Testis (tissue), 5 donors: ENCODE results near the gene ERF. TPM values are rescaled to one million over a fixed set of nuclear protein-coding genes. Genes with fewer than 3 reads are reported as not detected.

Experiments
- DNase-seq: peaks from one replicate; pipeline ENCODE4 v3.0.0-alpha.2; 2019
- H3K27ac ChIP-seq, 2 donors: fragments of 200-600 bp; sonication (generic); one replicate each; pipeline ENCODE4 v1.5.1; 2019
- H3K27me3 ChIP-seq: fragments of 200-600 bp; sonication (generic); one replicate; pipeline ENCODE4 v1.5.1; 2019
- H3K36me3 ChIP-seq: fragments of 200-600 bp; sonication (generic); one replicate; pipeline ENCODE4 v1.5.1; 2017; ENCODE audit warnings: low read depth; ENCODE audit errors: missing control alignments
- H3K4me1 ChIP-seq: fragments of 200-600 bp; sonication (generic); one replicate; pipeline ENCODE4 v1.5.1; 2019
- H3K4me3 ChIP-seq, 2 donors: fragments of 200-600 bp; sonication (generic); one replicate each; pipeline ENCODE4 v1.5.1; 2017 to 2019
- H3K9me3 ChIP-seq: fragments of 200-600 bp; sonication (generic); one replicate; pipeline ENCODE4 v1.5.1; 2017
- POLR2A ChIP-seq: fragments of 450-650 bp; IDR thresholded peaks from one replicate; pipeline ENCODE4 v1.6.1; 2017; ENCODE audit warnings: antibody characterized with exemption, mild to moderate bottlenecking, moderate library complexity
- WGBS, 2 donors: methylation state at CpG; one replicate each; pipeline ENCODE4 v1.1.5; 2018; 5-methylcytosine and 5-hydroxymethylcytosine counted together
- intact Hi-C: fragments of 100-400 bp; cut with DNase I; formaldehyde crosslinking; loops from one replicate; pipeline ENCODE4 v1.15.1; 2023; ENCODE audit warnings: low total_unique reads
- long read RNA-seq, 2 donors: transcript quantifications; one replicate each; lab custom pipeline, GENCODE V29; 2026
- polyA plus RNA-seq: library from polyadenylated mRNA; stranded (reverse); fragments of 350-450 nt; fragmentation: Illumina TruSeq; extraction: RNeasy Lipid Tissue Mini Kit (QIAGEN cat#74804); gene quantifications from one replicate; pipeline ENCODE4 v1.2.3, GENCODE V29; 2014; ENCODE audit warnings: low read depth, low replicate concordance; ENCODE audit not compliant: insufficient read depth
- total RNA-seq, 2 donors: library from RNA; depleted of rRNA; stranded (reverse); fragments of >200 nt; gene quantifications; one replicate each; pipeline ENCODE4 v1.2.3, GENCODE V29; 2016
- TF ChIP-seq, protein P1 (sequence below), 3 experiments: fragments of 450-650 bp in 2 of 3; fragments of 200-600 bp in 1 of 3; sonication (generic) in 1 of 3; IDR thresholded peaks; one replicate each; pipeline ENCODE4 v1.5.1; 2016 to 2019; ENCODE audit warnings: antibody characterized with exemption in 3 of 3, mild to moderate bottlenecking in 2 of 3, moderate library complexity in 1 of 3

The ERF gene
- total RNA-seq (100 to 1,000 TPM in 1 of 2 donors, 10 to 100 TPM in 1; 85.4 to 120 TPM), polyA plus RNA-seq (59.6 TPM)
- long read RNA-seq, donor 1, transcript ERF-201 (4 exons, 2,698 nt): major isoform, 33 of 317 reads
- long read RNA-seq, donor 1, partial matches to known transcripts: 278 of 317 reads
- long read RNA-seq, donor 1, other reads (novel, unspliced or antisense): 0 of 317 reads
- long read RNA-seq, donor 2, transcript ERF-201 (4 exons, 2,698 nt): major isoform, 19 of 21 reads
- long read RNA-seq, donor 2, partial matches to known transcripts: 0 of 21 reads
- long read RNA-seq, donor 2, other reads (novel, unspliced or antisense): 0 of 21 reads

DNA sequence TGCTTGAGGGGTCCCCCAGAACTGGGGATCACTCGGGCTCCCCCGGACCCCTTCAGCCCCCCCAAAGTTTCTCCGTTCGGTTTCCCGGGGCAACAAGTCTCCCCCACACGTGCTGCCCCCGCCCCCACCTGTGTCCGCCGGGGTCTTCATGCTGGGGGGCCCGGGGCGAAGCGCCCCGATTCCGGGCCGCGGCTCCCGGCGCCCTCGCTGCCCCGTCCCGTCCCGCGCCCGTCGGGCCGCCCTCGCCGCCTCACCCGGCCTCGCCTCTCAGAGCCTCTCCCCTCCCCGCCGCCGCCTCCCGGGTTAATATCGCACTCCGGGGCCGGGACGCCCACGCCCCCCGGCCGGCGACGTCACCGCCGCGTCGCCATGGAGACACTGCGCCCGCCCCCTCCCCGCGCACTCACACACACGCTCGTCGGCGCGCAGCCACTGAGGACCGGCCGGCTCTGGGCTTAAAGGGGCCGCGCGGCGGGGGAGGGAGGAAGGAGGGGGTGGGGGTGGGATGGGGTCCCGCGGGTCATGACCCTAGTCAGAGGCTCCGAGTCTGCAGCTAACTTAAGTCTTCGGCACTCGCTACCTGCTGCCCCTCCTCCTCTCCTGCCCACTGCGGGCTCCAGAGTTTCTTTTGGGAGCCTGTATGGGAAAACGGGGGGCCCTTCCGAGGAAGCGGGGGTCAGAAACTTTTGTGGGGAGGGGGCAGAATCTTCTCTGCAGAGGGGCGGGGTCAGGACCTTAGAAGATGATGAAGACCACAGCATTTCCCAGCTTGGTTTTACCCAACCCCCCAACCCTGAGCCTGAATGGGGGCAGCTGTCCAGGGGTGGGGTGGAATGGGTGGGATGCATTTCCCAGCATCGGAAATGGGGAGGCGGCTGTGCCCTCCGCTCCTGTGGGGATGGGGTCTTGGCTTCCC lies at the start of gene ERF:
TSS of gene ERF (minus strand) at position 279 of the 916 bp plus-strand sequence. CDS start at position 150, 129 bp downstream.
- 1 to 2% methylated on average over 11 to 64 of the region's 75 CpGs for WGBS, 2 donors
- TF ChIP-seq, protein P1, sequence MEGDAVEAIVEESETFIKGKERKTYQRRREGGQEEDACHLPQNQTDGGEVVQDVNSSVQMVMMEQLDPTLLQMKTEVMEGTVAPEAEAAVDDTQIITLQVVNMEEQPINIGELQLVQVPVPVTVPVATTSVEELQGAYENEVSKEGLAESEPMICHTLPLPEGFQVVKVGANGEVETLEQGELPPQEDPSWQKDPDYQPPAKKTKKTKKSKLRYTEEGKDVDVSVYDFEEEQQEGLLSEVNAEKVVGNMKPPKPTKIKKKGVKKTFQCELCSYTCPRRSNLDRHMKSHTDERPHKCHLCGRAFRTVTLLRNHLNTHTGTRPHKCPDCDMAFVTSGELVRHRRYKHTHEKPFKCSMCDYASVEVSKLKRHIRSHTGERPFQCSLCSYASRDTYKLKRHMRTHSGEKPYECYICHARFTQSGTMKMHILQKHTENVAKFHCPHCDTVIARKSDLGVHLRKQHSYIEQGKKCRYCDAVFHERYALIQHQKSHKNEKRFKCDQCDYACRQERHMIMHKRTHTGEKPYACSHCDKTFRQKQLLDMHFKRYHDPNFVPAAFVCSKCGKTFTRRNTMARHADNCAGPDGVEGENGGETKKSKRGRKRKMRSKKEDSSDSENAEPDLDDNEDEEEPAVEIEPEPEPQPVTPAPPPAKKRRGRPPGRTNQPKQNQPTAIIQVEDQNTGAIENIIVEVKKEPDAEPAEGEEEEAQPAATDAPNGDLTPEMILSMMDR (IDR thresholded peaks at IDR 0.05): peak in 1 of 3 experiments; percentile 22
- TF ChIP-seq POLR2A: peak; percentile 95
- H3K27ac ChIP-seq: peak within 1 kb of the TSS; percentile 98 to 99
- intact Hi-C loops: no loop called here
- H3K27me3 ChIP-seq: no peaks in the 10 kb centered on the region
- peaks cover 35% of the 10 kb centered on the region for H3K4me1 ChIP-seq
- no peaks in the 10 kb centered on the region for H3K9me3 ChIP-seq
- H3K4me3 ChIP-seq: peak within 1 kb of the TSS; percentile 99 to 100
- H3K36me3 ChIP-seq: no peaks in the 10 kb centered on the region
- peak; percentile 95 for DNase-seq

DNA sequence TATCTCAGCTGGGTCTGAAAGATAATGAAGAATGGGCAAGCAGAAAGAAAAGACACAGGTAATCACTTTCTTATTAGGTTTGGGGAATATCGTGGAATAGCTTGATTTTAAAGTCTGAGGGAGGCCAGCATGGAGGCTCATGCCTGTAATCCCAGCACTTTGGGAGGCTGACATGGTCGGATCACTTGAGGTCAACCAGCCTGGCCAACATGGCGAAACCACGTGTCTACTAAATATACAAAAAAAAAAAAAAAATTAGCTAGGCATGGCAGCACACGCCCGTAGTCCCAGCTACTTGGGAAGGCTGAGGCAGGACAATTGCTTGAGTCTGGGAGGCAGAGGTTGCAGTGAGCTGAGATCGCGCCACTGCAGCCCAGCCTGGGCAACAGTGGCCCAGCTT lies 48.9 kb upstream of the ERF start:
- Histone ChIP-seq H3K36me3 (no peaks in the 10 kb centered on the region), H3K27me3 (no peaks in the 10 kb centered on the region), H3K4me3 (no peak overlapping the region), H3K27ac (no peak overlapping the region), H3K4me1 (peaks cover 9% of the 10 kb centered on the region), H3K9me3 (no peaks in the 10 kb centered on the region)
- intact Hi-C loops: no loop called here
- TF ChIP-seq, protein P1 (IDR thresholded peaks at IDR 0.05): no peak
- TF ChIP-seq POLR2A: no peak
- WGBS, 2 donors: 91% methylated on average over 8 of the region's 8 CpGs
- DNase-seq: no peak

DNA sequence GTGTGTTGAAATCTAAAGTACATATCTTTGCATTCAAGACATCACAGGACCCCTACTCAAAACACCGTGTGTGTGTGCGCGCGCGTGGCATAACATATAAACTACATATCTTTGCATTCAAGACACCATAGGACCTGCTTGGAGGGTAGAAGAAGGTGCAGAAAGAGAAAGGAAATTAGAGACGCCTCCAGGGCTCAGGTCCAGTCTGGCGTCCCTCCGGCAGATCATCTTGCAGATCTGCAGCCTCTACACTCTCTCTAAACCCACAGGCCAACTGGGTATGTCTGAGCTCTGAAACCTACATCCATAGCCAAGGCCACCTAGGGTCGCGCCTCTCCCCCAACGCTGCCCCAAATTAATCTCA lies 48.2 kb upstream of the ERF start:
- Histone ChIP-seq H3K27ac (no peak overlapping the region), H3K4me3 (peak overlapping the region; percentile 57 to 62)

DNA sequence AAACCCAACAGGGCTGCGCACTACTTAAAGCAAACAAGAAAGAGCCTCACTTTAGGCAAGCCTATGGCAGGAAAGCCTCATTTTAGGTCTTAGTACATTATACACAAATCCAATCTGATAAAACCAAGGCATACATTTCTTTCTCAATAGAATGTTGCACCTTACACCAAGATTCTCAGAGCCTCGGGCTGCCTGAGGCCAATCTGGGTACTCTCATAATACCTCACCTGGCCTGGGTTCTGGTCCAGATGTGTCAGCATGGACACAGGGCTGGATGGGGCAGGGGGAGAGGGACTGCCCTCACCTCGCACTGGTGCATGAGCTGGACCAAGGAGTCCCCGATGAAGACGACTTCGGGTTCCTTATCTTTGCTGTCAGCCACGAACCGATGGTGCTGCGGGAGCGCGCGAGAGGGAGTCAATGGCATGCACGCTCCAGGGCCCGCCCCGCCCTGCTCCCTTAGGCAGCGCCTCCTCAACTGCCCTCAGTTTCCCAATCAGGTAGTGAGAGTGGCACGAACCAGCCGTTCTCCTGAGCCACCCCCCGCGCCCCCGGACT lies 46.8 kb upstream of the ERF start, which contains the start of gene PRR19:
TSS of gene PRR19 (plus strand) at position 487 of the 558 bp plus-strand sequence. CDS start 7,453 bp downstream, outside the sequence.
- H3K27me3 ChIP-seq: no peaks in the 10 kb centered on the region
- no peaks in the 10 kb centered on the region for H3K9me3 ChIP-seq
- no peak for DNase-seq
- peak within 1 kb of the TSS; percentile 2 to 61 for H3K27ac ChIP-seq
- 6 to 15% methylated on average over 5 to 21 of the region's 21 CpGs for WGBS, 2 donors
- intact Hi-C loops: no loop called here
- H3K4me1 ChIP-seq: peaks cover 9% of the 10 kb centered on the region
- peak within 1 kb of the TSS; percentile 57 to 62 for H3K4me3 ChIP-seq
- no peaks in the 10 kb centered on the region for H3K36me3 ChIP-seq
- no peak for TF ChIP-seq POLR2A
- TF ChIP-seq, protein P1 (IDR thresholded peaks at IDR 0.05): no peak

More for the DNA sequence above, 48.2 kb upstream of the ERF start:
- Histone ChIP-seq H3K4me1 (peaks cover 9% of the 10 kb centered on the region), H3K27me3 (no peaks in the 10 kb centered on the region), H3K36me3 (no peaks in the 10 kb centered on the region), H3K9me3 (no peaks in the 10 kb centered on the region)
- no peak for DNase-seq
- WGBS, 2 donors: 40 to 55% methylated on average over 11 of the region's 11 CpGs
- TF ChIP-seq, protein P1 (IDR thresholded peaks at IDR 0.05): no peak
- TF ChIP-seq POLR2A: no peak
- intact Hi-C loops: no loop called here
